ENCODE data around the gene THAP8. TPM values are rescaled to one million over a fixed set of nuclear protein-coding genes. Genes with fewer than 3 reads are reported as not detected.

Gene THAP8
- total and polyA plus RNA-seq, 2 of the 13 experiments (the other 11 are each of a cell fraction or from before 2014, with no cell fraction given): 1.7 to 3.7 TPM

GRCh38 chr19:36008336-36008978 is 45.6 kb downstream of the THAP8 start, which contains the start of gene SYNE4 (continued):
- TF ChIP-seq, protein P1, sequence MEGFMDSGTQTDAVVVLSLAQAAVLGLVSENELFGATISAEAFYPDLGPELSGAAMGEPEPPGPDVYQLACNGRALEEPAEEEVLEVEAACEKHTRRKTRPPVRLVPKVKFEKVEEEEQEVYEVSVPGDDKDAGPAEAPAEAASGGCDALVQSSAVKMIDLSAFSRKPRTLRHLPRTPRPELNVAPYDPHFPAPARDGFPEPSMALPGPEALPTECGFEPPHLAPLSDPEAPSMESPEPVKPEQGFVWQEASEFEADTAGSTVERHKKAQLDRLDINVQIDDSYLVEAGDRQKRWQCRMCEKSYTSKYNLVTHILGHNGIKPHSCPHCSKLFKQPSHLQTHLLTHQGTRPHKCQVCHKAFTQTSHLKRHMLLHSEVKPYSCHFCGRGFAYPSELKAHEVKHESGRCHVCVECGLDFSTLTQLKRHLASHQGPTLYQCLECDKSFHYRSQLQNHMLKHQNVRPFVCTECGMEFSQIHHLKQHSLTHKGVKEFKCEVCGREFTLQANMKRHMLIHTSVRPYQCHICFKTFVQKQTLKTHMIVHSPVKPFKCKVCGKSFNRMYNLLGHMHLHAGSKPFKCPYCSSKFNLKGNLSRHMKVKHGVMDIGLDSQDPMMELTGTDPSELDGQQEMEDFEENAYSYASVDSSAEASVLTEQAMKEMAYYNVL (CRISPR knock-in tag; IDR thresholded peaks at IDR 0.05; ENCODE audit: borderline replicate concordance): 0 out of 2 replicates have a peak, but pooled peaks have one; percentile 74
- TF ChIP-seq ZFP36L1 (CRISPR knock-in tag; IDR thresholded peaks at IDR 0.05) (no peak), CBX1 (IDR thresholded peaks at IDR 0.05; ENCODE audit: low read depth) (no peak), ZBTB4 (CRISPR knock-in tag; IDR thresholded peaks at IDR 0.05; ENCODE audit: borderline replicate concordance) (no peak), ISX (CRISPR knock-in tag; conservative IDR thresholded peaks at IDR 0.05) (no peak), RFXAP (CRISPR knock-in tag; IDR thresholded peaks at IDR 0.05; ENCODE audit: borderline replicate concordance) (no peak), GTF3A (CRISPR knock-in tag; conservative IDR thresholded peaks at IDR 0.05) (no peak), KDM4B (CRISPR knock-in tag; IDR thresholded peaks at IDR 0.05) (no peak), ZFP36 (IDR thresholded peaks at IDR 0.05; ENCODE audit: borderline replicate concordance, low read depth, low read length, partially characterized antibody) (no peak), NONO (IDR thresholded peaks at IDR 0.05) (no peak), NONO (CRISPR knock-in tag; conservative IDR thresholded peaks at IDR 0.05) (no peak; the same call in 1 of the 2 replicates), ZNF230 (CRISPR knock-in tag; IDR thresholded peaks at IDR 0.05) (peak; percentile 86; the same call in 1 of the 2 replicates), KDM3A (CRISPR knock-in tag; IDR thresholded peaks at IDR 0.05; ENCODE audit: low read depth) (peak; percentile 21; the same call in 1 of the 2 replicates), ZSCAN12 (CRISPR knock-in tag; IDR thresholded peaks at IDR 0.05) (no peak)
- TF ChIP-seq, protein P2, sequence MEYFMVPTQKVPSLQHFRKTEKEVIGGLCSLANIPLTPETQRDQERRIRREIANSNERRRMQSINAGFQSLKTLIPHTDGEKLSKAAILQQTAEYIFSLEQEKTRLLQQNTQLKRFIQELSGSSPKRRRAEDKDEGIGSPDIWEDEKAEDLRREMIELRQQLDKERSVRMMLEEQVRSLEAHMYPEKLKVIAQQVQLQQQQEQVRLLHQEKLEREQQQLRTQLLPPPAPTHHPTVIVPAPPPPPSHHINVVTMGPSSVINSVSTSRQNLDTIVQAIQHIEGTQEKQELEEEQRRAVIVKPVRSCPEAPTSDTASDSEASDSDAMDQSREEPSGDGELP (IDR thresholded peaks at IDR 0.05; ENCODE audit: borderline replicate concordance, low read depth): peak; percentile 65; the same call in 1 of the 2 replicates
- TF ChIP-seq, protein P3, sequence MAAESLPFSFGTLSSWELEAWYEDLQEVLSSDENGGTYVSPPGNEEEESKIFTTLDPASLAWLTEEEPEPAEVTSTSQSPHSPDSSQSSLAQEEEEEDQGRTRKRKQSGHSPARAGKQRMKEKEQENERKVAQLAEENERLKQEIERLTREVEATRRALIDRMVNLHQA (CRISPR knock-in tag; IDR thresholded peaks at IDR 0.05): no peak
- TF ChIP-seq, protein P4, sequence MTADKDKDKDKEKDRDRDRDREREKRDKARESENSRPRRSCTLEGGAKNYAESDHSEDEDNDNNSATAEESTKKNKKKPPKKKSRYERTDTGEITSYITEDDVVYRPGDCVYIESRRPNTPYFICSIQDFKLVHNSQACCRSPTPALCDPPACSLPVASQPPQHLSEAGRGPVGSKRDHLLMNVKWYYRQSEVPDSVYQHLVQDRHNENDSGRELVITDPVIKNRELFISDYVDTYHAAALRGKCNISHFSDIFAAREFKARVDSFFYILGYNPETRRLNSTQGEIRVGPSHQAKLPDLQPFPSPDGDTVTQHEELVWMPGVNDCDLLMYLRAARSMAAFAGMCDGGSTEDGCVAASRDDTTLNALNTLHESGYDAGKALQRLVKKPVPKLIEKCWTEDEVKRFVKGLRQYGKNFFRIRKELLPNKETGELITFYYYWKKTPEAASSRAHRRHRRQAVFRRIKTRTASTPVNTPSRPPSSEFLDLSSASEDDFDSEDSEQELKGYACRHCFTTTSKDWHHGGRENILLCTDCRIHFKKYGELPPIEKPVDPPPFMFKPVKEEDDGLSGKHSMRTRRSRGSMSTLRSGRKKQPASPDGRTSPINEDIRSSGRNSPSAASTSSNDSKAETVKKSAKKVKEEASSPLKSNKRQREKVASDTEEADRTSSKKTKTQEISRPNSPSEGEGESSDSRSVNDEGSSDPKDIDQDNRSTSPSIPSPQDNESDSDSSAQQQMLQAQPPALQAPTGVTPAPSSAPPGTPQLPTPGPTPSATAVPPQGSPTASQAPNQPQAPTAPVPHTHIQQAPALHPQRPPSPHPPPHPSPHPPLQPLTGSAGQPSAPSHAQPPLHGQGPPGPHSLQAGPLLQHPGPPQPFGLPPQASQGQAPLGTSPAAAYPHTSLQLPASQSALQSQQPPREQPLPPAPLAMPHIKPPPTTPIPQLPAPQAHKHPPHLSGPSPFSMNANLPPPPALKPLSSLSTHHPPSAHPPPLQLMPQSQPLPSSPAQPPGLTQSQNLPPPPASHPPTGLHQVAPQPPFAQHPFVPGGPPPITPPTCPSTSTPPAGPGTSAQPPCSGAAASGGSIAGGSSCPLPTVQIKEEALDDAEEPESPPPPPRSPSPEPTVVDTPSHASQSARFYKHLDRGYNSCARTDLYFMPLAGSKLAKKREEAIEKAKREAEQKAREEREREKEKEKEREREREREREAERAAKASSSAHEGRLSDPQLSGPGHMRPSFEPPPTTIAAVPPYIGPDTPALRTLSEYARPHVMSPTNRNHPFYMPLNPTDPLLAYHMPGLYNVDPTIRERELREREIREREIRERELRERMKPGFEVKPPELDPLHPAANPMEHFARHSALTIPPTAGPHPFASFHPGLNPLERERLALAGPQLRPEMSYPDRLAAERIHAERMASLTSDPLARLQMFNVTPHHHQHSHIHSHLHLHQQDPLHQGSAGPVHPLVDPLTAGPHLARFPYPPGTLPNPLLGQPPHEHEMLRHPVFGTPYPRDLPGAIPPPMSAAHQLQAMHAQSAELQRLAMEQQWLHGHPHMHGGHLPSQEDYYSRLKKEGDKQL (CRISPR knock-in tag; IDR thresholded peaks at IDR 0.05; ENCODE audit: low read depth): no peak
